GM21447 (cell line): Measurements from ENCODE around the gene SCD5.

Experiments
- ATAC-seq: cut with Tn5 transposase; IDR thresholded peaks from one replicate; pipeline ENCODE4 v1.9.1; 2021; ENCODE audit not compliant: unreplicated experiment

The SCD5 gene

GRCh38 chr4:82739287-82740190 lies 59.1 kb downstream of the SCD5 start:
- peak; percentile 98 for ATAC-seq

- ATAC-seq: no peak
These were observed 61.2 kb downstream of the SCD5 start for GRCh38 chr4:82737354-82737753.

- ATAC-seq: no peak
These were observed 65.0 kb downstream of the SCD5 start for GRCh38 chr4:82733636-82734035.

- ATAC-seq: no peak
These were observed 70.3 kb downstream of the SCD5 start for GRCh38 chr4:82728301-82728700.

GRCh38 chr4:82726596-82726995 lies 72.0 kb downstream of the SCD5 start:
- no peak for ATAC-seq

- ATAC-seq: no peak
These were observed 76.7 kb downstream of the SCD5 start for GRCh38 chr4:82721819-82722423.

- ATAC-seq: no peak
These were observed 80.2 kb downstream of the SCD5 start for GRCh38 chr4:82718162-82718940.

GRCh38 chr4:82715731-82716617 lies 82.6 kb downstream of the SCD5 start:
- no peak for ATAC-seq

GRCh38 chr4:82713856-82714255 lies 84.7 kb downstream of the SCD5 start:
- no peak for ATAC-seq

GRCh38 chr4:82712561-82712960 lies 86.0 kb downstream of the SCD5 start:
- no peak for ATAC-seq

- ATAC-seq: no peak
These were observed 87.3 kb downstream of the SCD5 start for GRCh38 chr4:82711158-82711785.

- no peak for ATAC-seq
These were observed 88.2 kb downstream of the SCD5 start for GRCh38 chr4:82710197-82710929.

- no peak for ATAC-seq
These were observed 89.6 kb downstream of the SCD5 start for GRCh38 chr4:82708982-82709381.

GRCh38 chr4:82706349-82707000 lies 92.1 kb downstream of the SCD5 start:
- no peak for ATAC-seq

- ATAC-seq: no peak
These were observed 92.7 kb downstream of the SCD5 start for GRCh38 chr4:82705928-82706300.

- ATAC-seq: no peak
These were observed 93.2 kb downstream of the SCD5 start for GRCh38 chr4:82705169-82705927.

- no peak for ATAC-seq
These were observed 94.4 kb downstream of the SCD5 start for GRCh38 chr4:82704156-82704555.

GRCh38 chr4:82698412-82698811 lies 100.2 kb downstream of the SCD5 start:
- ATAC-seq: no peak
